ENCODE measurements around the gene SLC24A3. TPM values are rescaled to one million over a fixed set of nuclear protein-coding genes. Genes with fewer than 3 reads are reported as not detected.
"Not testable (repeated sequence)": the region's sequence is repeated elsewhere in the genome, so short reads cannot be mapped to it uniquely, and the experiment has no call there.

The SLC24A3 gene
- total RNA-seq, 1 experiment from 2014 or later: 0.06 TPM

DNA sequence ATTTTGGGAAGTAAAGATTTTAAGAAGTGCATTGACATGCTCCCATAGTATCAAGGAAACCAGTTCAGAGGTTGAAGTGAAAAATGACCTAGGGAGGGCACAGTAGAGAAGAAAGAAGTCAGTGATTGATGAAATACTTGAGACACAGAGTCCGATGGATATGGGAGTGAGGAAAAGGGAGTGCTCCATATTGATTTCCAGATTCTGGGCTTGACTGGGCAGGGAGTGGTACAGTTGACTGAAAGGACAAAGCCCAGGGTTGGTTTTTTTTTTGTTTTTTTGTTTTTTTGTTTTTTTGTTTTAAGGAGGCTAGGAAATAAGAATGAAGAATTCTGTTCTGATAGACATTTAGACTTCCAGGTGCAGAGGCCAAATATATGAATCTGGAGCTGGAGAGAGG is 458.9 kb downstream of the SLC24A3 start:
- no peak for DNase-seq (ENCODE audit: low read depth)

DNA sequence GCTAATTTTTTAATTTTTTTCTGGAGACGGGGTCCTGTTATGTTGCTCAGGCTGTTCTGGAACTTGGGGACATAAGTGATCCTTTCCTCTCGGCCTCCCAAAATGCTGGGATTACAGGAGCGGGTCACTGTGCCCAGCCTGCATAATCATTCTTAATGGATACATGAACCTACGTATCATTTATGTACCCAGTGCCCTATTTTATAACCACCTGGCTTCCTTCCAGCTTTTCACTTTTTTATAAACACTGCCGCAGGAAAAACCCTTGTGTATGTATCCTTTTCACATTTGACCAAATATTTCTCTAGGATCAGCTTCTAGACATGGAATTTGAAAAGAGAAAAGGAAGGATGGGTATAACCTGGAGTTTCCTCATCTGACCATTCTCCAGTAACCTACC is 460.1 kb downstream of the SLC24A3 start:
- DNase-seq (ENCODE audit: low read depth): no peak

DNA sequence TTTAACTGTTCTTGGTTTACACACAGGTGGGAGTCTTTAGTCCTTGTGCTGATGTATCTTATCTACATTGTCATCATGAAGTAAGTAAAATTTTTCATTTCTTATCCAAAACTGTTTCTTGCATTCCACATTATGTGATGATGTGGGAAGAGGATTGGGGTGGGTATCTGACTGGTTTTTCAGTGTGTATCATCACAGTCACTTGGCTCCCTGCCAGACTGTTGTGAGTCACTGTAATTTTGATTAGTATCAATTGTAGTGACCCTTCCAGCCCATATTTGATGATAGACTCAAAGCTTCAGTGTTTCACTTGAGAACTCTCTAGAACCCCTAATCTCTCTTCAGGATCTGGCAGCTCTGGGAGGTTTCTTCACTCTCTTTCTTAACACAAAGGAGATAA is 461.1 kb downstream of the SLC24A3 start:
- peak; percentile 28 for DNase-seq (ENCODE audit: low read depth)

DNA sequence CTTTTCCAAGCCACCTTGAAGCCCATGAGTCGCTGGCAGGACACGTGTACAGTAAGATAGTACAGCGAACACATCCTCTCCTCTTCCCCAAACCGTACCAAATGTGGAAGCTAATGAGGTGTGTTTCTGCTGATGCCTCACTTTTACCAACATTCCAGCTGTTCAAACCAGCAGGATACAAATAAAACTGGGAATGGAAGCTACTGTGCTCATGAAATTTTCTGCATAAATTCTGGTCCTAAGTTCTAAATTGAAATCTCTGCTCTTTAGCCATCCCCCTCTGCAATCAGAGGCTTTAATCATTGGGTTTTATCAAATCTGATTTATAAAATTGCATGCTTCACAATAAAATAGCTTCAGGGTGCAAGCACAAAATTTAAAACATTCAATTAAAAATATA is 463.8 kb downstream of the SLC24A3 start:
- DNase-seq (ENCODE audit: low read depth): no peak

DNA sequence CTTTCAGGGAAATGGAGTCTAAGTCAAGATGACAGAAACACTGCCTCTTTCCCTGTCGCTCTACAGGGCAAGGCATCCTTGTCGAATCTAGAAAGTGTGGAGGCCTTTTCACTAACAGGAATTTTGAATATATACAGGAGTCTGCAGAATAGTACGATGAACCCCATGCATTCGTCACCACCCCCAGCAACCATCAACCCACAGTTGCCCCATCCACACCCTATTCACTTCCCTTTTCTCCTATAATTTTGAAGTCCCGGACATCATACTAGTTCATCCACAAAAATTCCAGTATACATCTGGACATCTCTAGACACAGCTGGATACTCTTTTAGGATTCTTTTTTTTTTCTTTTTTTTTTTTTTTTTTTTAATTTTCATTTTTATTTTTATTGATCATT is 464.9 kb downstream of the SLC24A3 start:
- DNase-seq (ENCODE audit: low read depth): no peak

DNA sequence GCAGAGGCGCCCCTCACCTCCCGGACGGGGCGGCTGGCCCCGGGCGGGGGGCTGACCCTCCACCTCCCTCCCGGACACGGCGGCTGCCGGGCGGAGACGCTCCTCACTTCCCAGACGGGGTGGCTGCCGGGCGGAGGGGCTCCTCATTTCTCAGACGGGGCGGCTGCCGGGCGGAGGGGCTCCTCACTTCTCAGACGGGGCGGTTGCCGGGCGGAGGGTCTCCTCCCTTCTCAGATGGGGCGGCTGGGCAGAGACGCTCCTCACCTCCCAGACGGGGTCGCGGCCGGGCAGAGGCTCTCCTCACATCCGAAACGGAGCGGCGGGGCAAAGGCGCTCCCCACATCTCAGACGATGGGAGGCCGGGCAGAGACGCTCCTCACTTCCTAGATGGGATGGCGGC is 466.1 kb downstream of the SLC24A3 start:
- DNase-seq (ENCODE audit: low read depth): not testable (repeated sequence)

DNA sequence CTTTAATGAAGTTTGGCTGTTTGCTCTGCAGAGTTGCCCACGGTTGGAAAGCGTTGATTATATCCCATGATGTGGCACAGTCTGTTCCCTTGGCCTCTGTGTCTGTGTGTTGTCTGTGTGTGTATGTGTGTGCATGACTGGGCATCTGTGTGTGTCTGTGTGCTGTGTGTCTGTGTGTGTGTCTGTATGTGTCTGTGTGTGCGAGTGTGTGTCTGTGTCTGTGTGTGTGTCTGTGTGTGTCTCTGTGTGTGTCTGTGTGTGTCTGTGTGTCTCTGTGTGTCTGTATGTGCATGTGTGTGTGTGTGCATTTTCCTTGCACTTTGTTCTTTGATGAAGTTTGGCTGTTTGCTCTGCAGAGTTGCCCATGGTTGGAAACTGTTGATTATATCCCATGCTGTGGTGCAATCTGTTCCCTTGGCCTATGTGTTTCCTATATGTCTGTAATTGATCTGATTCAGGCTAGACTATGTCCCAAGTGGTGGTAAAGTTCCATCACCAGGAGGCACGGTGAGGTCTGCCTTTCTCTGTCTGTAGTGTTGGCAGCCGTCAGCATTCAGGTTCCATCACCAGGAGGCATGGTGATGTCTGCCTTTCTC is 467.6 kb downstream of the SLC24A3 start:
- DNase-seq (ENCODE audit: low read depth): no peak

DNA sequence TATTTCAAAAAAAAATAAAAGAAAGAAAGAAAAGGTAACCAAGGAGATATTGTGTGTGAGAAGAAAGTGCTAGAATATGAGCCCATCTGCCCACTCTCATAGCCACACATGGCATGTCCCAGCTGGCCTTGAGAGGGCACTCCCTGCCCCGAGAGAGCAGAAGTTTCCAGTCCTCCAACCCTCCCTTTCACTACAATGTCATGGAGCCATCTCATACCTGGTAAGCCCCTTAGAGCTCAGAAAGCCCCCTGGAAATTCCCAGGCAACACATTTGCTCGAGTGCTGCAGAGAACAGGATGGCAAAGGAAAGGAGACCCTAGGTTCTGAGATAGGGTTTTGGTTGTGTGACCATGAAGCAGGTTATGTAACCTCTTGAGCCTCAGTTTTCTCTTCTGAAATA is 469.8 kb downstream of the SLC24A3 start:
- no peak for DNase-seq (ENCODE audit: low read depth)

DNA sequence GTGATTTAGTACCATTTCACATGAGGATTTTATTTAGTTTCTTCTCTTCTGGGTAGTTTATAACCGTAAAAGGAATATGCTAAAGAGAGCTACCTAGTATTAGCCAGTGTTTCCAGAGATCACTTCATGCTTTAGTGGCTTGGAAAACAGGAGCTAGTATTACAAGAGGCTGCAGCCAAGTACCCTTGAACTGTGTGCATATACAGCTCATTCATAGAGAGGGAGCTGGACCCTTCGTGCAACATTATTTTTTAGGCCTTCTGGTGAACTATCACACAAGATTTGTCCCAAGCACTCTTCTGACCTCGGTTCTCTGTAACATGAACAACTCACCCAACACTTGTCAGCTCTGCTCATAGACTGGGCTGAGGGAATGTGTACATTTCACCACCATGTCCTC is 470.7 kb downstream of the SLC24A3 start:
- no peak for DNase-seq (ENCODE audit: low read depth)

DNA sequence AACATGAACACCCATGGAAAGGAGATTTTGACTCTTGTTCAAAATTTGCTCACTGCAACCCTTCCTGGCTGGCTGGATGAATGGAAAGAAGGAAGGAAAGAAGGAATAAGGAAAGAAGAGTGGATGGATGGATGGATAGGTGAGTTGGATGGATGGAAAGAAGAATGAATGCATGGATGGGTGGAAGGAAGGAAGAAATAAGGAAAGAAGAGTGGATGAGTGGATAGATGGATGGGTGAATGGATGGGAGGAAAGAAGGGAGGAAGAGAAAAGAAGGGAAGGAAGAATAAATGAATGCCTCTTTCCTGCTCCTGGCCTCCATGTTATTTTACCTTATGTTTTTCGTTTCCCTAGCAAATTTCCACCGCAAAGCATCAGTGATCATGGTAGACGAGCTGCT is 471.4 kb downstream of the SLC24A3 start:
- no peak for DNase-seq (ENCODE audit: low read depth)

DNA sequence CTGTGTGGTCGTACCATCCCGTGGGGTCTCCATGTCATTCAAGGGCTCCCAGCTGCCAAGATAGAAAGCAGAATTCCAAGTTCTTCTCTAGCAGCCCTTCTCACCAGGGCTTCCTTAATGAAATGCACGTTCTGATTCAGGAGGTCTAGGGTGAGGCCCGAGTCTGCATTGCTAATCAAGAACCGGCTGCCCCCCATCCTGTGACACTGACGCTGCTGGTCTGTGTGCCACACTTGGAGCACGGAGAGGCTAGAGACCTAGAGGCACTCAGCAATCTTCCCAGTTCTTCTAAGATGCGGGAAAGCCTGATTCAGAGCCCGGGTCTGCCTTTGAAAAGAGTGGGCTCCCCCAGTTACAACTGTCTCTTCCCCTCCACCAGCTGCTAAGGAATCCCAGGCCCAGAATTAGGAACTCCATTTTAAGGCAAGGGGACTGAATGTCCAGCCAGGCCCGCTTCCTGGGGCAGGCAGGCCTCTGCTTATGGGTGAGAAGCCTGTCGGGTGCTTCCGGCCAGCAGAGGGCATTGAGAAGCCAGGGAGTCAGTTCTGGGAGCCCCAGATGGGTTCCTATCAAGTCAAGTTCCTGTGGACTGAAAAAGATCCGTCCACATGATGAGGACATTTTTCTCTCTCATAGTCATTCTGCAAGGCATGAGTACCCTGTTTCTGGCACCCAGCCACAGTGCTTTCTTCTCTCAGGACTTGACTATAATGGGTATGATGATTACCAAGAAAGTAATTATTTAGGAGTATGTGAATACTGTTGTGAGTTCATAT is 475.8 kb downstream of the SLC24A3 start:
- DNase-seq (ENCODE audit: low read depth): peak; percentile 96

DNA sequence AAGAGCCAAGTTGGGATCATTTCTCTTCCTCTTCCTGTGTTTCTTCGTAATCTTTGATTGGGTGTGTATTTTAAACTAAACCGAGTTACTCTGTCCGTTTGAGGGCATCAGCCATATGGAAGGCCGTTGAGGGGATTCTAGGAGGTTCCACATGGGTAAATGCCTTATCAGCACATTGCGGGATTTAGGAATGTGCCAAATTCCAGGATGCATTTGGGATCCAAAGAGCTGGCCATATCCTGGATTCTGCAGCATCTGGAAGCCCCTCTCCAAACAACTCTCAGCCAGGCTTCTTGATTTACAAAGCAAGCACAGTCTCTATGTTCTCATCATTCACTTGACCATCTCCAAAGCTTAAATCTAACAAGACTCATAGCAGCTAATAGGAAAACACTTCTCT is 478.0 kb downstream of the SLC24A3 start:
- no peak for DNase-seq (ENCODE audit: low read depth)

DNA sequence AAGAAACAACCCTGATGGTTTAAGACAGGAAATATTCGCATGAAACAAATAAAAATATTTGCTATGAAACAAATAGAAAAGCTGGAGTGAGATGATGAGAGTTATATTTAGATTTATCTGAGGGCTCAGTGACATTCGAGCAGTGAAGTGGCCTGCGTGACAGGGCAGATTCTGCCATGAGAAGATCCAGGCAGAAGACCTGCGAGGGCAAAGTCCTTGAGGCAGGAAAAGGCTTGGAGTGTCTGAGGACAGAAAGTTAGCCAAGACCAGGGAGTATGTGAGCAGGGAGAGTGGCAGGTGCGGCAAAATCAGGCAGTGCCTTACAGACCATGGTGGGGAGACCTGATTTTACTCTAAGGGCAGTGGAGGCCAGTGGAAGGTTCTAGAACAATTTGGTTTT is 478.7 kb downstream of the SLC24A3 start:
- DNase-seq (ENCODE audit: low read depth): no peak

DNA sequence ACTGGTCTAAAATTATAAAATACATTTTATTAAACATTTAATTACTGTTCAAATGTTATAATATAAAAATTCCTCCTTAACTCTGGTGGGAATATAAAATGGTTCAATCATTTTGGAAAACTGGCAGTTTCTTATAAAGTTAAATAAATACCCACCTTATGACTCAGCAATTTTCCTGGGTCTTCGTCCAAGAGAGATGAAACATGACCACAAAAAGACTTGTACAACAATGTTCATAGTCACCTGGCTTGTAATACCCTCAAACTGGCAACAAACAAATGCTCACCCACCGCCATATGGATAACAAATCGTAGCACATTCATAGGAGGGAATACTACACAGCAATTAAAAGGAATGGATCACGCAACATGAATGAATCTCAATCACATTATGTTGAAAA is 479.7 kb downstream of the SLC24A3 start:
- DNase-seq (ENCODE audit: low read depth): peak; percentile 50

DNA sequence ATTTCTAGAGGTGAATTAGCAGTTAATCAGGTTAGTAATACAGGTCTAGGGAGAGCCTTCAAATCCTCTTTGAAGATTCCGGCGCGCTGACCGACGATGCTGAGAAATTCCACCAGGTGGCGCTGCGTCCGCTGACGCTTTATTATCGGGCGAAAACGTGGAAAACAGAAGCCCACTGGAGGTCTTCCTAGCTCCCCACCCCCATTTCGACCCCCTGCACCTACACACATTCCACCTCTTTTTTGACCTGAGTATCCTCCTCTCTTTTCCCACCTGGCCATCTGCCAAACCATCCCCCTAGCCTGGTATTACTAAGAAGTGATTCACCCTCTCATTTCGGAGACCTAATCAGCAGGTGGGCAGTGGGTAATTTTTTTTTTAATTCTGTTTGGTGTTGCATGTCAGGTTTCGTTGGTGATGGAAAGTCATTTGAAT is 480.3 kb downstream of the SLC24A3 start:
- peak; percentile 51 for DNase-seq (ENCODE audit: low read depth)

DNA sequence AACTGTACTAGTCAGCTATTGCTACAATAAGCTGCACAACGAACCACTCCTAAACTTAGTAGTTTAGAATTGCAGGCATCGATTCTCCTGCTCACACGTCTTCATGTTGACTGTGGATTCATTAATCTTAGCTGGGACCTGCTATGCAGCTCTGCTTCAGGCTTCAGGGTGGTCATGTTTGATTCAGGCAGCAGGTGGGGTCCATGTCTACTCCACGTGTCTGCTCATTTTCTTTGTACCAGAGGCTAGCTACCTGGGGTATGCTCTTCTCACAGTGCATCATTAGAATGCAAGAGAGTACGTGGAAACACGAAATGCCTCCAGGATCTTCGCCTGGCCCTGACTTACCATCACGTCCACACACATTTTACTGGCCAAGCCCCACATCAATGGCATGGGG is 481.1 kb downstream of the SLC24A3 start:
- no peak for DNase-seq (ENCODE audit: low read depth)

DNA sequence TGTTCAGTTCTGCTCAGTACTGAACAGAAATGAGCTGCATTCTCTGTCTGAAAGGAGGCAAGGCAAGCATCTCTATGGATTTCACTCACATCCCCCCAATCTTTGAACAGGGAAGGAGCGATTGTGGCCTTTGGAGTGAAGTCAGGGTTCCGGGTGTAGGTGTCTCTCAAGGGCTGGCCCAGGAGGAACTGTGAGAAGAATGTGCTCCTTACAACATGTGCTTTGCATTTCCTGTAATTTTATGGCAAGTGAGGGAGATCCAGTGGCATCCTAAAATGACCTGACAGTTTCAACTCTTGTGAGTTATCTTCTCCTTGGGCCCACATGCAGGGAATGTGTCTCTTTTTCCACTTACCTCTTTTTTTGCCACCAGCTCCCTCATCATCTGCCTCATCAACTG is 482.6 kb downstream of the SLC24A3 start:
- no peak for DNase-seq (ENCODE audit: low read depth)

DNA sequence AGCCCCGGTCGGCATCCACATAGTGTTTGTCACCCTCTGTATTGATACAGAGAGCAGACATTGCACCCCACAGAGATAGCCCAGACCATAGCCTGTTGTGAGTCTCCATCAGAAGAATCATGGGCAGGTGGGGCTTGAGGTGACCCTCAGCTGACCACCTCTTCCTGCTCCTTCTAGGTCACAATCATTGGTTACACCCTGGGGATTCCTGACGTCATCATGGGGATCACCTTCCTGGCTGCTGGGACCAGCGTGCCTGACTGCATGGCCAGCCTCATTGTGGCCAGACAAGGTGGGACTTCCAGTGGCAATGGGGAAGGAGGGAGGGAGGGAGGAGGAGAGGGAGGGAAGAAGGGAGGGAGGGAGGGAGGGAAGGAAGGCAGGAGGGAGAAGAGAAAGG is 484.2 kb downstream of the SLC24A3 start:
- no peak for DNase-seq (ENCODE audit: low read depth)

DNA sequence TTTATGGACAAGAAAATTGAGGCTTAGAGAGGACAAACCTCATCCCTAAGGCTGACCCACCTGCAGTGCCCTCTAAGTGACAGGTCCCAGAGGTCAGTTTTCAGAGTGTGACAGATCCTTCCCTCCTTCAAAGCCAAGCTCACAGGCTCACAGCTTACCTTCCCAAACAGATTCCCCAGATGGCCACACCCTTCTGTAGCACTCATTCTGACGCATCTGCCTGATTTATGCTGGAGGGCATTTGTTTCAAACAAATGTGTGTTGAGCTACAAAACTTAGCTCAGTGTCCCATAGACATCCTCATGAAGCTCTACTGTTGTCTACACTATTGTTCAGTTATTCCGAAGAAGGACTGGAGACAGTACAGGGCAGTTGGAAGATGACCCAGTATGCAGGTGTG is 485.0 kb downstream of the SLC24A3 start:
- DNase-seq (ENCODE audit: low read depth): no peak

DNA sequence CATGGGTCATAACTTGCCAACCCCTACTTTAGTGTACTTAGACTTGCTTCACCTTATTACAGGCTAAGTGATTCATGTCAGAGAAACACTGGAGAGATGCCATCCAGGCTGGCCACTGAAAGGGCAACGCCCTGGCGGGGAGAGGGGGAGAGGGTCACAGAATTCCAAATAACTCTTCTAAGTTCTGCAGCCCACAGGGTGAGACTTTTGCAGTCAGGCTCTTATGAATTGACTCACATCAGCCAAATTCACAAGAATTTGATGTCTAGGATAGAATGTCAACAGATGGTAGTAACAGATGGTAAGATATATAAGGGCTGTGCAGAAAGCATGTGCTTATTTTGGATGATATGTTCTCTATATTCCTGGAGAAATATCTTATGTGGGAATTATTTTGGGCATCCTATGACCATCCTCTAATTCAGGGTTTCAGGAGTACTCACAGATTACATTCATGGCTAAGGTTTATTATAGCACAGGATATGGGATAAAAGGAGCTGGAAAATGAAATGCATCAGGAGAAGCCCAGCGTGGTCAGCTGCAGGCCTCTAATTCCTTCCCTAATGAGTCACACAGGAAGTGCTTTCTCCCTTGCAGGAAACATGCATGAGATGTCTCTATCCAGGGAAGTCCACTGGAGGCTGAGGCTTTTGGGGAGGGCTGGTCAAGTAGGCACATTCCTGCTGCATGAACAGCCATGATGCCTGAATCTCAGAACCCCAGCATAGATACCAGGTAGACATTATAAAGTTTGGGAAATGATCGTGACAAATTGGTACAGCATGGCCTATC is 486.9 kb downstream of the SLC24A3 start:
- DNase-seq (ENCODE audit: low read depth): peak; percentile 97

DNA sequence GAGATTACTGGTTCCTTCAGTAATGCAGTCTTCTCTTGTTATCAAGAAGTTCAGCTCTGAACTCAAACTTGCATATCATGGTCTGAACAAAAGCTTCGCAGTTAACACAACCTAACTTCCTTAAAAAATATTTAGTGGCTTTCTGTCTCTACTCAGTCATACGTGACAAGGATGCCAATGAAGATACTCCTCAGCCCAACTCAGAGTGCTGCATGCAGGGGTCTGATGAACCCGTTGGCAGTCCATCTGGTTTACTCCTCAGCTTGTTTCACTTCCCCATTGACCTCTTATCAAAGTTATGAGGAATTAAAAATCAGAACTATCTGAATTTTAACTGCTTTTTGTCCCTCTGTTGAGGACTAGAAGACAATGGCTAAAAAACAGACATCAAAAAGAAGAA is 489.0 kb downstream of the SLC24A3 start:
- no peak for DNase-seq (ENCODE audit: low read depth)

DNA sequence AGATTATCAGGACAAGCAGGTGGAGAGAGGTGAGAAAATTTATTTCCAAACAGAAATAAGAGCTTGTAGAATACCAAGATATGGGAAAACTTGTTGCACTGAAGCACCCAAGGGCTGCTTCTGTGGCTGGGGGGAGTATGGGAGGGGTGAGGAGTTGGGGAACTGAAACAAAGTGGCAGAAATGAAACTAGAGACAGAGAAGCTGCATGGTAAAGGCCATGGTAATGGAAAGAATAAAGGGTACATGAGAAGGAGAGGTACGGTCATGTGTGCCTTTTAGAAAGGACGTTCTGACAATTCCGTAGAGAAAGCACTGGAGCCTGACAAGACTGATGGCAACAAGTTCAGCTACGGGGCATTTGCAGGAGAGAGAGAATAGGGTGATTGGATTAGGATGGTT is 494.0 kb downstream of the SLC24A3 start:
- DNase-seq (ENCODE audit: low read depth): no peak
